EH (cell line): ENCODE data around the gene TRIM37.
"Not testable (repeated sequence)": the region's sequence is repeated elsewhere in the genome, so short reads cannot be mapped to it uniquely, and the experiment has no call there.

Experiments
- DNase-seq: peaks from one replicate; pipeline ENCODE4 v3.0.0-alpha.2; 2015; ENCODE audit warnings: low read depth

TRIM37 gene

GRCh38 chr17:59106463-59107305 is at the start of gene TRIM37:
Gene TRIM37 (minus strand): TSS chr17:59106880. CDS start chr17:59106461, 419 bp downstream.
- DNase-seq: peak; percentile 99

- peak; percentile 100 for DNase-seq
These were observed 48.9 kb upstream of the TRIM37 start, which contains the start of gene PRR11 for GRCh38 chr17:59155439-59156177. Gene PRR11 (plus strand): TSS chr17:59155746. CDS start chr17:59169753, 14,007 bp downstream.

GRCh38 chr17:59154721-59155438 is 48.2 kb upstream of the TRIM37 start, which contains the start of gene SKA2:
Gene SKA2 (minus strand): TSS chr17:59155186. CDS start chr17:59155163, 23 bp downstream.
- DNase-seq: no peak

GRCh38 chr17:59154292-59154720 is 47.6 kb upstream of the TRIM37 start:
- peak; percentile 65 for DNase-seq

- no peak for DNase-seq
These were observed 46.2 kb upstream of the TRIM37 start for GRCh38 chr17:59152925-59153324.

- peak; percentile 19 for DNase-seq
These were observed 44.9 kb upstream of the TRIM37 start for GRCh38 chr17:59151591-59151990.

- DNase-seq: no peak
These were observed 44.3 kb upstream of the TRIM37 start for GRCh38 chr17:59151006-59151405.

GRCh38 chr17:59149841-59150511 is 43.3 kb upstream of the TRIM37 start:
- no peak for DNase-seq

GRCh38 chr17:59149051-59149450 is 42.4 kb upstream of the TRIM37 start:
- peak; percentile 70 for DNase-seq

- no peak for DNase-seq
These were observed 39.0 kb upstream of the TRIM37 start for GRCh38 chr17:59145571-59146096.

GRCh38 chr17:59141860-59142259 is 35.2 kb upstream of the TRIM37 start:
- no peak for DNase-seq

GRCh38 chr17:59139939-59140338 is 33.3 kb upstream of the TRIM37 start:
- no peak for DNase-seq

GRCh38 chr17:59138339-59138738 is 31.7 kb upstream of the TRIM37 start:
- not testable (repeated sequence) for DNase-seq

GRCh38 chr17:59131131-59131530 is 24.5 kb upstream of the TRIM37 start:
- DNase-seq: no peak

GRCh38 chr17:59129814-59130213 is 23.1 kb upstream of the TRIM37 start:
- DNase-seq: no peak

GRCh38 chr17:59126809-59127417 is 20.2 kb upstream of the TRIM37 start:
- DNase-seq: no peak

GRCh38 chr17:59124665-59125064 is 18.0 kb upstream of the TRIM37 start:
- no peak for DNase-seq

- peak; percentile 4 for DNase-seq
These were observed 15.3 kb upstream of the TRIM37 start for GRCh38 chr17:59121901-59122480.

- no peak for DNase-seq
These were observed 8.8 kb upstream of the TRIM37 start for GRCh38 chr17:59115474-59115873.

GRCh38 chr17:59111539-59111938 is 4.9 kb upstream of the TRIM37 start:
- no peak for DNase-seq

GRCh38 chr17:59110973-59111372 is 4.3 kb upstream of the TRIM37 start:
- DNase-seq: no peak
